ENCODE measurements around the gene PITHD1.
"Not testable (repeated sequence)": the region's sequence is repeated elsewhere in the genome, so short reads cannot be mapped to it uniquely, and the experiment has no call there.

The PITHD1 gene

GRCh38 chr1:23799570-23800399 is 21.6 kb downstream of the PITHD1 start:
- peak; percentile 40 for DNase-seq

- DNase-seq, result peak; percentile 97
Observed at GRCh38 chr1:23800400-23801337, 22.5 kb downstream of the PITHD1 start, which contains the start of gene GALE. GALE (minus strand) TSS chr1:23800754; CDS start chr1:23799007, 1,747 bp downstream.

GRCh38 chr1:23801338-23801748 is 23.1 kb downstream of the PITHD1 start:
- no peak for DNase-seq

GRCh38 chr1:23801876-23802275 is 23.7 kb downstream of the PITHD1 start:
- no peak for DNase-seq

- DNase-seq, result not testable (repeated sequence)
Observed at GRCh38 chr1:23802809-23803342, 24.7 kb downstream of the PITHD1 start.

- no peak for DNase-seq
Observed at GRCh38 chr1:23803674-23804073, 25.5 kb downstream of the PITHD1 start.

- DNase-seq, result no peak
Observed at GRCh38 chr1:23804183-23804835, 26.1 kb downstream of the PITHD1 start.

GRCh38 chr1:23805025-23805424 is 26.8 kb downstream of the PITHD1 start:
- DNase-seq, result no peak

- no peak for DNase-seq
Observed at GRCh38 chr1:23806280-23806679, 28.1 kb downstream of the PITHD1 start.

GRCh38 chr1:23807453-23807852 is 29.2 kb downstream of the PITHD1 start:
- DNase-seq, result no peak

- DNase-seq, result peak; percentile 89
Observed at GRCh38 chr1:23809751-23810171, 31.5 kb downstream of the PITHD1 start.

GRCh38 chr1:23810818-23811540 is 32.8 kb downstream of the PITHD1 start:
- DNase-seq, result peak; percentile 71

GRCh38 chr1:23814016-23814415 is 35.8 kb downstream of the PITHD1 start:
- no peak for DNase-seq

- no peak for DNase-seq
Observed at GRCh38 chr1:23816361-23816760, 38.1 kb downstream of the PITHD1 start.

GRCh38 chr1:23816906-23817305 is 38.7 kb downstream of the PITHD1 start:
- DNase-seq, result no peak

GRCh38 chr1:23817633-23818032 is 39.4 kb downstream of the PITHD1 start:
- no peak for DNase-seq

- DNase-seq, result no peak
Observed at GRCh38 chr1:23823767-23824166, 45.5 kb downstream of the PITHD1 start.

GRCh38 chr1:23824711-23825075 is 46.5 kb downstream of the PITHD1 start:
- no peak for DNase-seq

GRCh38 chr1:23825076-23825761 is 47.0 kb downstream of the PITHD1 start, which contains the start of gene HMGCL:
HMGCL (minus strand) TSS chr1:23825429; CDS start chr1:23825415, 14 bp downstream.
- peak; percentile 89 for DNase-seq

GRCh38 chr1:23825762-23826522 is 47.7 kb downstream of the PITHD1 start:
- DNase-seq, result peak; percentile 24

Data from CD4-positive, alpha-beta T cell treated with Interleukin-10 for 1 hour (primary cell).